ENCODE results near the gene SPRY4. TPM values are rescaled to one million over a fixed set of nuclear protein-coding genes. Genes with fewer than 3 reads are reported as not detected.
A peak's percentile ranks its signal among the peaks of the same experiment; 100 is the strongest.

The SPRY4 gene
- total RNA-seq, 1 experiment from 2014 or later = 140 TPM

DNA sequence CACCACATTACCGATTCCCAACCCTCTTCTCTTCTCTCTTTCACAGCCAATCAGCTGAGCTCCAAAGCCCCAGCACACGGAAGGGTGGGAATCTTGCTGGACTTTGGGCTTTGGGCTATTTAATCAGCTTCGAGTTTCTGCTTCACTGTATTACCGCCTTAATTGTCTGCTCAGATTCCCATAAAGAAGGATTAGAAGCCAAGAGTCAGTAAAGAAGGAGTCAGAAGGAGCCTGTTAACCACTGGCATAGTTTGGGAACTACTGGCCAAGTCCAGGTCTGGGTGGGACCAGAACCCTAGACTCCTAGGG is 4.4 kb downstream of the SPRY4 start (continued):
- TF ChIP-seq ZNF416 (CRISPR knock-in tag; IDR thresholded peaks at IDR 0.05) (no peak), MYBL2 (CRISPR knock-in tag; IDR thresholded peaks at IDR 0.05) (no peak)

DNA sequence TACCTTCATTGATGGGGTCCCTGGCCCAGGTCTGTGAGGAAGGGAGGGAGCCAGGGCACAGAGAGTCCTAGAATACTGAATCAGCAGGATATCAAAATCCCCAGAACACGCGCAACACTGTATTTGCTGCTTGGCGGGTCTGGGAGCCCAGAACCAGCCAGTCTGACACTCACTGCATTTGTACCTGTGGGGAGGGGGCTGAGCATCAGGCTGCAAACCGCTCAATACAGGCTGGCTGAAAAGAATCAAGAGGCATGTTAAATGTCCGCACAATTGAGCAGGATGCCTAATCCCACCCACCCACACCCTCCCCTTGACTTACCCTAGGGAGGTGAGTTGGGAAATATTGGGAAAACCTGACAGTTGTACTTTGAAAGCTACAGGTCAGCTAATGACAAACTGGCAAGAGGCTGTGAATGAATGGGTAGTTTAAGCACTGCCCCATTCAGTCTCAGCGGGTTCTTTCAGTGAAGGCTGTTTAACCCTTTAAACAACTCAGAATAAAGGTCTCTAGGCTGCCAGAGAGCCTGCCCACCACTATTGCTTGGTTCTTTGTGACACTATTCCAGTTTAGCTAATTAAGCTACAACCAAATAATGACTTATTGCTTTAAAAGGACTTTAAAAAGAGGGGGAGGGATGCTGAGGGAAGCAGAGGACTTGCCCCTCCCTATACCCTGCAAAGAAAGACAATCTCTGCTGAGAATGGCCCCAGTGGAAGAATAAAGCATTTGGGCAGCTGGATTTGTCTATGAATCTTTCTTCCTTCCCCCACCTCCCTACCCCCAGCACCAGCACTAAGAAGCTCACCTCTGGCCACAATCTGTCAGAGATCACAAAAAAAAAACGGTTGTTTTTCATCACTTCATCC is 5.0 kb downstream of the SPRY4 start:
- H3K4me3 Mint-ChIP-seq = peak overlapping the region; percentile 96
- H3K4me1 Mint-ChIP-seq = peaks cover 80% of the 10 kb centered on the region
- DNase-seq (ENCODE audit: low spot score) (no peak), ATAC-seq (peak; percentile 13)
- TF ChIP-seq ZNF423 (CRISPR knock-in tag; IDR thresholded peaks at IDR 0.05) (no peak), OVOL2 (CRISPR knock-in tag; IDR thresholded peaks at IDR 0.05; ENCODE audit: borderline replicate concordance) (no peak), ZNF232 (CRISPR knock-in tag; IDR thresholded peaks at IDR 0.05) (no peak), NFYB (CRISPR knock-in tag; conservative IDR thresholded peaks at IDR 0.05; ENCODE audit: low read depth) (no peak)
- TF ChIP-seq, protein P1, sequence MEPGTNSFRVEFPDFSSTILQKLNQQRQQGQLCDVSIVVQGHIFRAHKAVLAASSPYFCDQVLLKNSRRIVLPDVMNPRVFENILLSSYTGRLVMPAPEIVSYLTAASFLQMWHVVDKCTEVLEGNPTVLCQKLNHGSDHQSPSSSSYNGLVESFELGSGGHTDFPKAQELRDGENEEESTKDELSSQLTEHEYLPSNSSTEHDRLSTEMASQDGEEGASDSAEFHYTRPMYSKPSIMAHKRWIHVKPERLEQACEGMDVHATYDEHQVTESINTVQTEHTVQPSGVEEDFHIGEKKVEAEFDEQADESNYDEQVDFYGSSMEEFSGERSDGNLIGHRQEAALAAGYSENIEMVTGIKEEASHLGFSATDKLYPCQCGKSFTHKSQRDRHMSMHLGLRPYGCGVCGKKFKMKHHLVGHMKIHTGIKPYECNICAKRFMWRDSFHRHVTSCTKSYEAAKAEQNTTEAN (CRISPR knock-in tag; IDR thresholded peaks at IDR 0.05) = no peak
- TF ChIP-seq, protein P2, sequence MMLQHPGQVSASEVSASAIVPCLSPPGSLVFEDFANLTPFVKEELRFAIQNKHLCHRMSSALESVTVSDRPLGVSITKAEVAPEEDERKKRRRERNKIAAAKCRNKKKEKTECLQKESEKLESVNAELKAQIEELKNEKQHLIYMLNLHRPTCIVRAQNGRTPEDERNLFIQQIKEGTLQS (CRISPR knock-in tag; conservative IDR thresholded peaks at IDR 0.05) = no peak
- TF ChIP-seq, protein P3, sequence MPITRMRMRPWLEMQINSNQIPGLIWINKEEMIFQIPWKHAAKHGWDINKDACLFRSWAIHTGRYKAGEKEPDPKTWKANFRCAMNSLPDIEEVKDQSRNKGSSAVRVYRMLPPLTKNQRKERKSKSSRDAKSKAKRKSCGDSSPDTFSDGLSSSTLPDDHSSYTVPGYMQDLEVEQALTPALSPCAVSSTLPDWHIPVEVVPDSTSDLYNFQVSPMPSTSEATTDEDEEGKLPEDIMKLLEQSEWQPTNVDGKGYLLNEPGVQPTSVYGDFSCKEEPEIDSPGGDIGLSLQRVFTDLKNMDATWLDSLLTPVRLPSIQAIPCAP (CRISPR knock-in tag; IDR thresholded peaks at IDR 0.05) = no peak
- TF ChIP-seq, protein P4, sequence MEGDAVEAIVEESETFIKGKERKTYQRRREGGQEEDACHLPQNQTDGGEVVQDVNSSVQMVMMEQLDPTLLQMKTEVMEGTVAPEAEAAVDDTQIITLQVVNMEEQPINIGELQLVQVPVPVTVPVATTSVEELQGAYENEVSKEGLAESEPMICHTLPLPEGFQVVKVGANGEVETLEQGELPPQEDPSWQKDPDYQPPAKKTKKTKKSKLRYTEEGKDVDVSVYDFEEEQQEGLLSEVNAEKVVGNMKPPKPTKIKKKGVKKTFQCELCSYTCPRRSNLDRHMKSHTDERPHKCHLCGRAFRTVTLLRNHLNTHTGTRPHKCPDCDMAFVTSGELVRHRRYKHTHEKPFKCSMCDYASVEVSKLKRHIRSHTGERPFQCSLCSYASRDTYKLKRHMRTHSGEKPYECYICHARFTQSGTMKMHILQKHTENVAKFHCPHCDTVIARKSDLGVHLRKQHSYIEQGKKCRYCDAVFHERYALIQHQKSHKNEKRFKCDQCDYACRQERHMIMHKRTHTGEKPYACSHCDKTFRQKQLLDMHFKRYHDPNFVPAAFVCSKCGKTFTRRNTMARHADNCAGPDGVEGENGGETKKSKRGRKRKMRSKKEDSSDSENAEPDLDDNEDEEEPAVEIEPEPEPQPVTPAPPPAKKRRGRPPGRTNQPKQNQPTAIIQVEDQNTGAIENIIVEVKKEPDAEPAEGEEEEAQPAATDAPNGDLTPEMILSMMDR (IDR thresholded peaks at IDR 0.05) = no peak
- TF ChIP-seq, protein P5, sequence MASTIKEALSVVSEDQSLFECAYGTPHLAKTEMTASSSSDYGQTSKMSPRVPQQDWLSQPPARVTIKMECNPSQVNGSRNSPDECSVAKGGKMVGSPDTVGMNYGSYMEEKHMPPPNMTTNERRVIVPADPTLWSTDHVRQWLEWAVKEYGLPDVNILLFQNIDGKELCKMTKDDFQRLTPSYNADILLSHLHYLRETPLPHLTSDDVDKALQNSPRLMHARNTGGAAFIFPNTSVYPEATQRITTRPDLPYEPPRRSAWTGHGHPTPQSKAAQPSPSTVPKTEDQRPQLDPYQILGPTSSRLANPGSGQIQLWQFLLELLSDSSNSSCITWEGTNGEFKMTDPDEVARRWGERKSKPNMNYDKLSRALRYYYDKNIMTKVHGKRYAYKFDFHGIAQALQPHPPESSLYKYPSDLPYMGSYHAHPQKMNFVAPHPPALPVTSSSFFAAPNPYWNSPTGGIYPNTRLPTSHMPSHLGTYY (CRISPR knock-in tag; IDR thresholded peaks at IDR 0.05) = no peak
- TF ChIP-seq, protein P6, sequence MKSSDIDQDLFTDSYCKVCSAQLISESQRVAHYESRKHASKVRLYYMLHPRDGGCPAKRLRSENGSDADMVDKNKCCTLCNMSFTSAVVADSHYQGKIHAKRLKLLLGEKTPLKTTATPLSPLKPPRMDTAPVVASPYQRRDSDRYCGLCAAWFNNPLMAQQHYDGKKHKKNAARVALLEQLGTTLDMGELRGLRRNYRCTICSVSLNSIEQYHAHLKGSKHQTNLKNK (CRISPR knock-in tag; IDR thresholded peaks at IDR 0.05) = no peak
- H3K9me3 Mint-ChIP-seq = no peaks in the 10 kb centered on the region
- H3K27ac Mint-ChIP-seq = peak overlapping the region; percentile 75
- peaks cover 70% of the 10 kb centered on the region for H3K36me3 Mint-ChIP-seq
- H3K27me3 Mint-ChIP-seq (ENCODE audit: low read depth) = no peaks in the 10 kb centered on the region; the same call in none of the 2 replicates
- ChIA-PET CTCF (interaction anchor here (0.6 to 4.5 kb wide), 7 partner anchors 51 to 393 kb away, joined by 3 to 32 read pairs (median 3); partner anchors contain the start of gene RNF14), POLR2A (no interaction called here)

DNA sequence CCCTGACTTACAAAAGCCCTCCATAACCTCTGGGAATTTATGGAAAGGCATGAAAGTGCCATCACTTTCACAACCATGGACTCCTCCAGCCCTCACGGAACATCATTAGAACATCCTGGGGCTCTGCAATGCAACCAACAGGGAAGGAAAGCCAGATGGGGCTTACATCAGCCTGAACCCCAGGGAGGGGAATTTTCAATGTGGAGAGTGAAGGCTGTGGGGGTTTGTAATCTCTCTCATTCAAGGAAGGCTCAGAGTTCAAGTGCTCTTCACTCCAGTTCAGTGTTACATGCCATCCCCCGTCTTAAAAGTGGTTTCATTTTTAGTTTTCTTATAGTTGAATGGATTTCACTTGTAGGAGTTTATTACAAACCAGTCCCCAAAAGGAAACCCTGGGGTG is 5.7 kb downstream of the SPRY4 start:
- DNase-seq (ENCODE audit: low spot score) = no peak
- H3K4me1 Mint-ChIP-seq = peaks cover 87% of the 10 kb centered on the region
- CTCF ChIA-PET = interaction anchor here (1.5 to 1.6 kb wide), 2 partner anchors 12 to 282 kb away, joined by 3 to 11 read pairs; no protein-coding TSS in a partner anchor
- POLR2A ChIA-PET = no interaction called here
- no peaks in the 10 kb centered on the region for H3K9me3 Mint-ChIP-seq
- peaks cover 77% of the 10 kb centered on the region for H3K36me3 Mint-ChIP-seq
- H3K27me3 Mint-ChIP-seq (ENCODE audit: low read depth) = no peaks in the 10 kb centered on the region; the same call in none of the 2 replicates
- no peak for ATAC-seq
- peak overlapping the region; percentile 75 for H3K27ac Mint-ChIP-seq
- H3K4me3 Mint-ChIP-seq = peak overlapping the region; percentile 96
- TF ChIP-seq ZNF263 (CRISPR knock-in tag; IDR thresholded peaks at IDR 0.05; ENCODE audit: low read depth) (no peak), ATF1 (CRISPR knock-in tag; IDR thresholded peaks at IDR 0.05) (no peak), ZNF232 (CRISPR knock-in tag; IDR thresholded peaks at IDR 0.05) (no peak)
- TF ChIP-seq, protein P7, sequence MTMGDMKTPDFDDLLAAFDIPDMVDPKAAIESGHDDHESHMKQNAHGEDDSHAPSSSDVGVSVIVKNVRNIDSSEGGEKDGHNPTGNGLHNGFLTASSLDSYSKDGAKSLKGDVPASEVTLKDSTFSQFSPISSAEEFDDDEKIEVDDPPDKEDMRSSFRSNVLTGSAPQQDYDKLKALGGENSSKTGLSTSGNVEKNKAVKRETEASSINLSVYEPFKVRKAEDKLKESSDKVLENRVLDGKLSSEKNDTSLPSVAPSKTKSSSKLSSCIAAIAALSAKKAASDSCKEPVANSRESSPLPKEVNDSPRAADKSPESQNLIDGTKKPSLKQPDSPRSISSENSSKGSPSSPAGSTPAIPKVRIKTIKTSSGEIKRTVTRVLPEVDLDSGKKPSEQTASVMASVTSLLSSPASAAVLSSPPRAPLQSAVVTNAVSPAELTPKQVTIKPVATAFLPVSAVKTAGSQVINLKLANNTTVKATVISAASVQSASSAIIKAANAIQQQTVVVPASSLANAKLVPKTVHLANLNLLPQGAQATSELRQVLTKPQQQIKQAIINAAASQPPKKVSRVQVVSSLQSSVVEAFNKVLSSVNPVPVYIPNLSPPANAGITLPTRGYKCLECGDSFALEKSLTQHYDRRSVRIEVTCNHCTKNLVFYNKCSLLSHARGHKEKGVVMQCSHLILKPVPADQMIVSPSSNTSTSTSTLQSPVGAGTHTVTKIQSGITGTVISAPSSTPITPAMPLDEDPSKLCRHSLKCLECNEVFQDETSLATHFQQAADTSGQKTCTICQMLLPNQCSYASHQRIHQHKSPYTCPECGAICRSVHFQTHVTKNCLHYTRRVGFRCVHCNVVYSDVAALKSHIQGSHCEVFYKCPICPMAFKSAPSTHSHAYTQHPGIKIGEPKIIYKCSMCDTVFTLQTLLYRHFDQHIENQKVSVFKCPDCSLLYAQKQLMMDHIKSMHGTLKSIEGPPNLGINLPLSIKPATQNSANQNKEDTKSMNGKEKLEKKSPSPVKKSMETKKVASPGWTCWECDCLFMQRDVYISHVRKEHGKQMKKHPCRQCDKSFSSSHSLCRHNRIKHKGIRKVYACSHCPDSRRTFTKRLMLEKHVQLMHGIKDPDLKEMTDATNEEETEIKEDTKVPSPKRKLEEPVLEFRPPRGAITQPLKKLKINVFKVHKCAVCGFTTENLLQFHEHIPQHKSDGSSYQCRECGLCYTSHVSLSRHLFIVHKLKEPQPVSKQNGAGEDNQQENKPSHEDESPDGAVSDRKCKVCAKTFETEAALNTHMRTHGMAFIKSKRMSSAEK (CRISPR knock-in tag; IDR thresholded peaks at IDR 0.05; ENCODE audit: borderline replicate concordance) = no peak
- TF ChIP-seq, protein P8, sequence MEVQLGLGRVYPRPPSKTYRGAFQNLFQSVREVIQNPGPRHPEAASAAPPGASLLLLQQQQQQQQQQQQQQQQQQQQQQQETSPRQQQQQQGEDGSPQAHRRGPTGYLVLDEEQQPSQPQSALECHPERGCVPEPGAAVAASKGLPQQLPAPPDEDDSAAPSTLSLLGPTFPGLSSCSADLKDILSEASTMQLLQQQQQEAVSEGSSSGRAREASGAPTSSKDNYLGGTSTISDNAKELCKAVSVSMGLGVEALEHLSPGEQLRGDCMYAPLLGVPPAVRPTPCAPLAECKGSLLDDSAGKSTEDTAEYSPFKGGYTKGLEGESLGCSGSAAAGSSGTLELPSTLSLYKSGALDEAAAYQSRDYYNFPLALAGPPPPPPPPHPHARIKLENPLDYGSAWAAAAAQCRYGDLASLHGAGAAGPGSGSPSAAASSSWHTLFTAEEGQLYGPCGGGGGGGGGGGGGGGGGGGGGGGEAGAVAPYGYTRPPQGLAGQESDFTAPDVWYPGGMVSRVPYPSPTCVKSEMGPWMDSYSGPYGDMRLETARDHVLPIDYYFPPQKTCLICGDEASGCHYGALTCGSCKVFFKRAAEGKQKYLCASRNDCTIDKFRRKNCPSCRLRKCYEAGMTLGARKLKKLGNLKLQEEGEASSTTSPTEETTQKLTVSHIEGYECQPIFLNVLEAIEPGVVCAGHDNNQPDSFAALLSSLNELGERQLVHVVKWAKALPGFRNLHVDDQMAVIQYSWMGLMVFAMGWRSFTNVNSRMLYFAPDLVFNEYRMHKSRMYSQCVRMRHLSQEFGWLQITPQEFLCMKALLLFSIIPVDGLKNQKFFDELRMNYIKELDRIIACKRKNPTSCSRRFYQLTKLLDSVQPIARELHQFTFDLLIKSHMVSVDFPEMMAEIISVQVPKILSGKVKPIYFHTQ (CRISPR knock-in tag; IDR thresholded peaks at IDR 0.05) = no peak

Data from WTC11 (cell line).